SK-N-SH (cell line): ENCODE measurements around the gene DACH1. TPM values are rescaled to one million over a fixed set of nuclear protein-coding genes. Genes with fewer than 3 reads are reported as not detected.

Experiments used
- CTCF ChIA-PET: fragments of 300-600, 350-600 bp; formaldehyde crosslinking; extraction: SDS; loops from one replicate; lab custom pipeline; 2021; lab: Yijun Ruan, JAX
- POLR2A ChIA-PET: fragments of 350-600 bp; sonication (Branson Sonifier 250); formaldehyde crosslinking; extraction: SDS; loops from one replicate; lab custom pipeline; 2020; ENCODE audit warnings: antibody characterized with exemption, inconsistent platforms; lab: Yijun Ruan, JAX
- DNase-seq: peaks from one replicate; pipeline ENCODE4 v3.0.0; 2012
- H2AFZ ChIP-seq: fragments of 200-600 bp; sonication (generic); 2 replicates; pipeline ENCODE4 v1.8.1; 2016; ENCODE audit warnings: antibody characterized with exemption, mild to moderate bottlenecking, low read depth
- H3F3A ChIP-seq: fragments of 200-600 bp; sonication (generic); replicated peaks from 2 replicates; pipeline ENCODE3; 2016; ENCODE audit warnings: antibody characterized with exemption, mild to moderate bottlenecking; ENCODE audit not compliant: insufficient read depth
- H3K27ac ChIP-seq, 2 experiments: fragments of 200-500 bp in 1 of 2; fragments of 200-600 bp in 1 of 2; sonication (Bioruptor generic) in 1 of 2; sonication (generic), shearing (Covaris generic) in 1 of 2; 2 replicates each; pipeline versions ENCODE4 v1.5.1 to v1.6.1; 2014 to 2016; ENCODE audit warnings: low read depth in 2 of 2, inconsistent platforms in 1 of 2, low read length in 1 of 2, mild to moderate bottlenecking in 1 of 2, mixed read lengths in 1 of 2
- H3K27me3 ChIP-seq: fragments of 200-600 bp; sonication (generic), shearing (Covaris generic); 2 replicates; pipeline ENCODE4 v1.6.1; 2016; ENCODE audit warnings: mixed run types; ENCODE audit not compliant: insufficient read depth
- H3K36me3 ChIP-seq, 2 experiments: fragments of 200-500 bp in 1 of 2; fragments of 200-600 bp in 1 of 2; sonication (Bioruptor generic) in 1 of 2; sonication (generic) in 1 of 2; replicated peaks in 1 of 2; 2 replicates each; pipeline versions ENCODE3 to v1.5.1; 2014 to 2016; ENCODE audit warnings: low read length in 1 of 2, mild to moderate bottlenecking in 1 of 2; ENCODE audit not compliant: insufficient read depth in 2 of 2, control insufficient read depth in 1 of 2
- H3K4me1 ChIP-seq, 2 experiments: fragments of 200-500 bp in 1 of 2; fragments of 200-600 bp in 1 of 2; sonication (Bioruptor generic) in 1 of 2; sonication (generic), shearing (Covaris generic) in 1 of 2; 2 replicates each; pipeline versions ENCODE4 v1.5.1 to v1.6.1; 2014 to 2016; ENCODE audit warnings: low read depth in 1 of 2, low read length in 1 of 2, mixed run types in 1 of 2; ENCODE audit not compliant: insufficient read depth in 2 of 2, control insufficient read depth in 1 of 2
- H3K4me2 ChIP-seq: fragments of 200-600 bp; sonication (generic), shearing (Covaris generic); 2 replicates; pipeline ENCODE4 v1.6.1; 2017; ENCODE audit warnings: mixed run types
- H3K4me3 ChIP-seq, 2 experiments: fragments of 200-500 bp in 1 of 2; fragments of 200-600 bp in 1 of 2; sonication (Bioruptor generic) in 1 of 2; sonication (generic), shearing (Covaris generic) in 1 of 2; 2 replicates each; pipeline versions ENCODE4 v1.5.1 to v1.8.1; 2014 to 2016; ENCODE audit warnings: low read depth in 2 of 2, inconsistent platforms in 1 of 2, low read length in 1 of 2, mild to moderate bottlenecking in 1 of 2, mixed read lengths in 1 of 2, moderate library complexity in 1 of 2
- H3K79me2 ChIP-seq: fragments of 200-600 bp; sonication (generic); 2 replicates; pipeline ENCODE4 v1.8.1; 2017; ENCODE audit warnings: mild to moderate bottlenecking; ENCODE audit not compliant: insufficient read depth
- H3K9ac ChIP-seq: fragments of 200-600 bp; sonication (generic); 2 replicates; pipeline ENCODE4 v1.6.1; 2017; ENCODE audit warnings: mixed run types
- H3K9me2 ChIP-seq: fragments of 200-600 bp; sonication (generic); 2 replicates; pipeline ENCODE4 v1.6.1; 2017; ENCODE audit warnings: mixed run types
- H3K9me3 ChIP-seq: fragments of 200-600 bp; sonication (generic); 2 replicates; pipeline ENCODE4 v1.6.1; 2017; ENCODE audit warnings: mixed run types, mild to moderate bottlenecking, moderate library complexity
- H4K20me1 ChIP-seq: fragments of 200-600 bp; sonication (generic); 2 replicates; pipeline ENCODE4 v1.6.1; 2017; ENCODE audit warnings: mild to moderate bottlenecking, mixed run types; ENCODE audit not compliant: insufficient read depth
- CHD2 ChIP-seq: fragments of 150-350 bp; IDR thresholded peaks from 2 replicates; pipeline ENCODE4 v1.6.1; 2018; ENCODE audit warnings: low read length; ENCODE audit not compliant: partially characterized antibody
- ELF1 ChIP-seq: IDR thresholded peaks from 2 replicates; pipeline ENCODE4 v1.4.0; 2012
- FOSL2 ChIP-seq: IDR thresholded peaks from 2 replicates; pipeline ENCODE4 v1.4.0; 2012; ENCODE audit warnings: low read depth, mild to moderate bottlenecking, moderate library complexity, borderline replicate concordance
- FOXJ3 ChIP-seq: sonication (generic); formaldehyde crosslinking; IDR thresholded peaks from 2 replicates; pipeline ENCODE4 v1.5.1; 2020; ENCODE audit warnings: mild to moderate bottlenecking, missing genetic modification reagents
- FOXM1 ChIP-seq: IDR thresholded peaks from 2 replicates; pipeline ENCODE4 v1.4.0; 2012; ENCODE audit warnings: low read depth, mild to moderate bottlenecking
- GABPA ChIP-seq: IDR thresholded peaks from 2 replicates; pipeline ENCODE4 v1.4.0; 2012; ENCODE audit warnings: low read depth, mild to moderate bottlenecking
- GATA2 ChIP-seq: sonication (generic); formaldehyde crosslinking; IDR thresholded peaks from 2 replicates; pipeline ENCODE4 v1.5.0; 2020; ENCODE audit warnings: mild to moderate bottlenecking, missing genetic modification reagents
- RAD21 ChIP-seq: IDR thresholded peaks from 2 replicates; pipeline ENCODE4 v1.6.1; 2012; ENCODE audit warnings: mild to moderate bottlenecking, low read length
- RCOR1 ChIP-seq: fragments of 150-350 bp; IDR thresholded peaks from 2 replicates; pipeline ENCODE4 v1.6.1; 2017; ENCODE audit warnings: antibody characterized with exemption, low read length
- SMC3 ChIP-seq: IDR thresholded peaks from 2 replicates; pipeline ENCODE4 v1.6.1; 2012; ENCODE audit warnings: low read depth, low read length, improper control_type of control experiment
- TAF1 ChIP-seq: IDR thresholded peaks from 2 replicates; pipeline ENCODE4 v1.6.1; 2012; ENCODE audit warnings: low read depth, mild to moderate bottlenecking, low read length, moderate library complexity, borderline replicate concordance
- TCF12 ChIP-seq: IDR thresholded peaks from 2 replicates; pipeline ENCODE4 v1.4.0; 2012
- TEAD4 ChIP-seq: IDR thresholded peaks from 2 replicates; pipeline ENCODE4 v1.4.0; 2012; ENCODE audit warnings: mild to moderate bottlenecking, borderline replicate concordance; ENCODE audit not compliant: insufficient read depth
- WGBS: methylation state at CpG from one replicate; pipeline ENCODE4 v1.1.6; 2017; ENCODE audit warnings: low lambda C conversion rate; 5-methylcytosine and 5-hydroxymethylcytosine counted together
- polyA plus RNA-seq, 3 experiments: library from polyadenylated mRNA; depleted of rRNA; stranded (reverse); fragments of >200 nt; gene quantifications; 2 replicates each; pipeline ENCODE4 v1.2.3, GENCODE V29; 2012
- TF ChIP-seq, protein P1 (sequence below): IDR thresholded peaks from 2 replicates; pipeline ENCODE4 v1.6.1; 2012; ENCODE audit warnings: mild to moderate bottlenecking, low read depth, low read length, moderate library complexity
- TF ChIP-seq, protein P2 (sequence below): fragments of 150-350 bp; IDR thresholded peaks from 2 replicates; pipeline ENCODE4 v1.6.1; 2016; ENCODE audit warnings: mild to moderate bottlenecking, low read depth, low read length
- TF ChIP-seq, protein P3 (sequence below): IDR thresholded peaks from 2 replicates; pipeline ENCODE4 v1.4.0; 2012; ENCODE audit warnings: low read depth, borderline replicate concordance
- TF ChIP-seq, protein P4 (sequence below): IDR thresholded peaks from 2 replicates; pipeline ENCODE4 v1.4.0; 2012; ENCODE audit warnings: low read depth, borderline replicate concordance
- TF ChIP-seq, protein P5 (sequence below): IDR thresholded peaks from 2 replicates; pipeline ENCODE4; 2012
- TF ChIP-seq, protein P6 (sequence below): fragments of 200-600 bp; sonication (generic); IDR thresholded peaks from 2 replicates; pipeline ENCODE4 v1.6.1; 2017; ENCODE audit warnings: antibody characterized with exemption, mild to moderate bottlenecking, moderate library complexity

DACH1 gene
- polyA plus RNA-seq, 1 of the 3 experiments (the other 2 are of a cell fraction), result 0.21 TPM

DNA sequence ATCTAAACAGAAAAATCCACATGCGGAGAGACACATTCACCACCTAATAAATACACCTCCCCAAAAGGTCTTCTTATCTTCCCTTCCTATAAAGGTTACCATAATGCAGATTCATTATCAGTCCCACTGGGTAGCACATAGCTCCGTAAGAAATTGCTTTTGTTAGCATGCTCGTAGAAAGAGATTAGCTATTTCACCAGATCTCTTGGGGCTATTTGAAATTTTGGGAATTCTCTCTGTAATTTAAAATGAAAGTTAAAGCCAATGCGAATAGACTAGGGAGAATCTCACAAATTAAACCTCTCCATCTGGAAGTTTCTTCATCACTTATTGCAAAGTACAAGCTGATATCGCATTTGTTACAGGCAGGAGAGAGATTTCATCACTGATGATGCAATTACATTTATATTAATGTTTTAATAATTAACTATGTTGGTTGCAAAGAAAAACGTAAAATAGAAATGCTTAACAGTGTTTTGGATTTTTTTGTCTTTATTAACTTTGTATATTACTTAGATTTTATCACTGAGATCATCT, 12.9 kb upstream of the DACH1 start (continued):
- TF ChIP-seq, protein P1, sequence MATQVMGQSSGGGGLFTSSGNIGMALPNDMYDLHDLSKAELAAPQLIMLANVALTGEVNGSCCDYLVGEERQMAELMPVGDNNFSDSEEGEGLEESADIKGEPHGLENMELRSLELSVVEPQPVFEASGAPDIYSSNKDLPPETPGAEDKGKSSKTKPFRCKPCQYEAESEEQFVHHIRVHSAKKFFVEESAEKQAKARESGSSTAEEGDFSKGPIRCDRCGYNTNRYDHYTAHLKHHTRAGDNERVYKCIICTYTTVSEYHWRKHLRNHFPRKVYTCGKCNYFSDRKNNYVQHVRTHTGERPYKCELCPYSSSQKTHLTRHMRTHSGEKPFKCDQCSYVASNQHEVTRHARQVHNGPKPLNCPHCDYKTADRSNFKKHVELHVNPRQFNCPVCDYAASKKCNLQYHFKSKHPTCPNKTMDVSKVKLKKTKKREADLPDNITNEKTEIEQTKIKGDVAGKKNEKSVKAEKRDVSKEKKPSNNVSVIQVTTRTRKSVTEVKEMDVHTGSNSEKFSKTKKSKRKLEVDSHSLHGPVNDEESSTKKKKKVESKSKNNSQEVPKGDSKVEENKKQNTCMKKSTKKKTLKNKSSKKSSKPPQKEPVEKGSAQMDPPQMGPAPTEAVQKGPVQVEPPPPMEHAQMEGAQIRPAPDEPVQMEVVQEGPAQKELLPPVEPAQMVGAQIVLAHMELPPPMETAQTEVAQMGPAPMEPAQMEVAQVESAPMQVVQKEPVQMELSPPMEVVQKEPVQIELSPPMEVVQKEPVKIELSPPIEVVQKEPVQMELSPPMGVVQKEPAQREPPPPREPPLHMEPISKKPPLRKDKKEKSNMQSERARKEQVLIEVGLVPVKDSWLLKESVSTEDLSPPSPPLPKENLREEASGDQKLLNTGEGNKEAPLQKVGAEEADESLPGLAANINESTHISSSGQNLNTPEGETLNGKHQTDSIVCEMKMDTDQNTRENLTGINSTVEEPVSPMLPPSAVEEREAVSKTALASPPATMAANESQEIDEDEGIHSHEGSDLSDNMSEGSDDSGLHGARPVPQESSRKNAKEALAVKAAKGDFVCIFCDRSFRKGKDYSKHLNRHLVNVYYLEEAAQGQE, result no peak
- no peak for TF ChIP-seq TCF12
- TF ChIP-seq, protein P2, sequence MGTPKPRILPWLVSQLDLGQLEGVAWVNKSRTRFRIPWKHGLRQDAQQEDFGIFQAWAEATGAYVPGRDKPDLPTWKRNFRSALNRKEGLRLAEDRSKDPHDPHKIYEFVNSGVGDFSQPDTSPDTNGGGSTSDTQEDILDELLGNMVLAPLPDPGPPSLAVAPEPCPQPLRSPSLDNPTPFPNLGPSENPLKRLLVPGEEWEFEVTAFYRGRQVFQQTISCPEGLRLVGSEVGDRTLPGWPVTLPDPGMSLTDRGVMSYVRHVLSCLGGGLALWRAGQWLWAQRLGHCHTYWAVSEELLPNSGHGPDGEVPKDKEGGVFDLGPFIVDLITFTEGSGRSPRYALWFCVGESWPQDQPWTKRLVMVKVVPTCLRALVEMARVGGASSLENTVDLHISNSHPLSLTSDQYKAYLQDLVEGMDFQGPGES, result no peak
- TF ChIP-seq, protein P3, sequence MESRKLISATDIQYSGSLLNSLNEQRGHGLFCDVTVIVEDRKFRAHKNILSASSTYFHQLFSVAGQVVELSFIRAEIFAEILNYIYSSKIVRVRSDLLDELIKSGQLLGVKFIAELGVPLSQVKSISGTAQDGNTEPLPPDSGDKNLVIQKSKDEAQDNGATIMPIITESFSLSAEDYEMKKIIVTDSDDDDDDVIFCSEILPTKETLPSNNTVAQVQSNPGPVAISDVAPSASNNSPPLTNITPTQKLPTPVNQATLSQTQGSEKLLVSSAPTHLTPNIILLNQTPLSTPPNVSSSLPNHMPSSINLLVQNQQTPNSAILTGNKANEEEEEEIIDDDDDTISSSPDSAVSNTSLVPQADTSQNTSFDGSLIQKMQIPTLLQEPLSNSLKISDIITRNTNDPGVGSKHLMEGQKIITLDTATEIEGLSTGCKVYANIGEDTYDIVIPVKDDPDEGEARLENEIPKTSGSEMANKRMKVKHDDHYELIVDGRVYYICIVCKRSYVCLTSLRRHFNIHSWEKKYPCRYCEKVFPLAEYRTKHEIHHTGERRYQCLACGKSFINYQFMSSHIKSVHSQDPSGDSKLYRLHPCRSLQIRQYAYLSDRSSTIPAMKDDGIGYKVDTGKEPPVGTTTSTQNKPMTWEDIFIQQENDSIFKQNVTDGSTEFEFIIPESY, result no peak
- no peak for TF ChIP-seq GATA2 (CRISPR knock-in tag)
- no peak for TF ChIP-seq ELF1
- no peak for TF ChIP-seq RCOR1

DNA sequence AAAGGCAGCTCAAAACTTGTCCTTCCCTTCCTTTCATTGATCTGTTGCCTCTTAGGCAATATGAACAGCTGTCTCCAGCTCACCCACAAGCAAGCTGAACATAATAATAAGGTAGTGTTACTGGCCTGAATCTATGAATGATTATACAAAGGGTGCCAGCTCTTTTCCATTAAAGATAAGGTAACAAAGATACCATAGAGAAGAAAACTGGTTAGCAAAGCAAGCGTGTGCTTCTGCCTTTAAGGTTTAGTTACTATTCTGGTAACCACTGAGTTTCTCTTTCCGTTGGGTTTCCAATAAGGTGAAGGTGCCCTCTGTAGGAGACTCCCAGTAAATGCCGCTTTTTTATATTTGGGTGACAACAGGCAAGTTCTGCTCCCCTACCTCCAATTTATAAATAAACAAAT, 12.1 kb upstream of the DACH1 start:
- WGBS, result 24% methylated on average over 3 of the region's 3 CpGs
- no peak overlapping the region for H3K4me2 ChIP-seq
- no peaks in the 10 kb centered on the region for H3K36me3 ChIP-seq
- DNase-seq, result peak; percentile 33
- H3K79me2 ChIP-seq, result no peaks in the 10 kb centered on the region
- peaks cover 0 to 2% of the 10 kb centered on the region in 2 experiments; a peak in 1 of 4 replicates for H3K4me1 ChIP-seq
- H3K9me3 ChIP-seq, result no peaks in the 10 kb centered on the region
- H3K27ac ChIP-seq, result peak overlapping the region in 1 of 2 experiments; percentile 56; a peak in 2 of 4 replicates
- no peaks in the 10 kb centered on the region for H3K27me3 ChIP-seq
- H3K4me3 ChIP-seq, result no peak overlapping the region; a peak in 1 of 4 replicates
- POLR2A ChIA-PET, result no interaction called here
- H4K20me1 ChIP-seq, result no peaks in the 10 kb centered on the region
- no peaks in the 10 kb centered on the region for H3K9me2 ChIP-seq
- H2AFZ ChIP-seq, result peak overlapping the region; percentile 24; the same call in 1 of the 2 replicates
- CTCF ChIA-PET, result interaction anchor here (0.6 to 2.8 kb wide), 53 partner anchors 9 to 1495 kb away, joined by 3 to 29 read pairs (median 3); partner anchors contain the start of gene DACH1
- H3F3A ChIP-seq, result peaks cover 7% of the 10 kb centered on the region
- no peak overlapping the region for H3K9ac ChIP-seq
- TF ChIP-seq FOXM1, result no peak
- no peak for TF ChIP-seq ELF1
- no peak for TF ChIP-seq TEAD4
- TF ChIP-seq RCOR1, result no peak
- TF ChIP-seq GABPA, result no peak
- TF ChIP-seq, protein P4, sequence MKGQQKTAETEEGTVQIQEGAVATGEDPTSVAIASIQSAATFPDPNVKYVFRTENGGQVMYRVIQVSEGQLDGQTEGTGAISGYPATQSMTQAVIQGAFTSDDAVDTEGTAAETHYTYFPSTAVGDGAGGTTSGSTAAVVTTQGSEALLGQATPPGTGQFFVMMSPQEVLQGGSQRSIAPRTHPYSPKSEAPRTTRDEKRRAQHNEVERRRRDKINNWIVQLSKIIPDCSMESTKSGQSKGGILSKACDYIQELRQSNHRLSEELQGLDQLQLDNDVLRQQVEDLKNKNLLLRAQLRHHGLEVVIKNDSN, result no peak
- TF ChIP-seq, protein P2, result no peak
- no peak for TF ChIP-seq FOXJ3 (CRISPR knock-in tag)
- TF ChIP-seq, protein P5, sequence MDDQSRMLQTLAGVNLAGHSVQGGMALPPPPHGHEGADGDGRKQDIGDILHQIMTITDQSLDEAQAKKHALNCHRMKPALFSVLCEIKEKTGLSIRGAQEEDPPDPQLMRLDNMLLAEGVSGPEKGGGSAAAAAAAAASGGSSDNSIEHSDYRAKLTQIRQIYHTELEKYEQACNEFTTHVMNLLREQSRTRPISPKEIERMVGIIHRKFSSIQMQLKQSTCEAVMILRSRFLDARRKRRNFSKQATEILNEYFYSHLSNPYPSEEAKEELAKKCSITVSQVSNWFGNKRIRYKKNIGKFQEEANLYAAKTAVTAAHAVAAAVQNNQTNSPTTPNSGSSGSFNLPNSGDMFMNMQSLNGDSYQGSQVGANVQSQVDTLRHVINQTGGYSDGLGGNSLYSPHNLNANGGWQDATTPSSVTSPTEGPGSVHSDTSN, result no peak
- TF ChIP-seq, protein P6, sequence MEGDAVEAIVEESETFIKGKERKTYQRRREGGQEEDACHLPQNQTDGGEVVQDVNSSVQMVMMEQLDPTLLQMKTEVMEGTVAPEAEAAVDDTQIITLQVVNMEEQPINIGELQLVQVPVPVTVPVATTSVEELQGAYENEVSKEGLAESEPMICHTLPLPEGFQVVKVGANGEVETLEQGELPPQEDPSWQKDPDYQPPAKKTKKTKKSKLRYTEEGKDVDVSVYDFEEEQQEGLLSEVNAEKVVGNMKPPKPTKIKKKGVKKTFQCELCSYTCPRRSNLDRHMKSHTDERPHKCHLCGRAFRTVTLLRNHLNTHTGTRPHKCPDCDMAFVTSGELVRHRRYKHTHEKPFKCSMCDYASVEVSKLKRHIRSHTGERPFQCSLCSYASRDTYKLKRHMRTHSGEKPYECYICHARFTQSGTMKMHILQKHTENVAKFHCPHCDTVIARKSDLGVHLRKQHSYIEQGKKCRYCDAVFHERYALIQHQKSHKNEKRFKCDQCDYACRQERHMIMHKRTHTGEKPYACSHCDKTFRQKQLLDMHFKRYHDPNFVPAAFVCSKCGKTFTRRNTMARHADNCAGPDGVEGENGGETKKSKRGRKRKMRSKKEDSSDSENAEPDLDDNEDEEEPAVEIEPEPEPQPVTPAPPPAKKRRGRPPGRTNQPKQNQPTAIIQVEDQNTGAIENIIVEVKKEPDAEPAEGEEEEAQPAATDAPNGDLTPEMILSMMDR, result peak; percentile 71
- no peak for TF ChIP-seq FOSL2
- no peak for TF ChIP-seq TAF1
- TF ChIP-seq CHD2, result no peak
- TF ChIP-seq RAD21, result peak; percentile 86
- TF ChIP-seq SMC3, result peak; percentile 74
